ENCODE data around the gene VEPH1. TPM values are rescaled to one million over a fixed set of nuclear protein-coding genes. Genes with fewer than 3 reads are reported as not detected.

Gene VEPH1
- total and polyA plus RNA-seq, 9 of the 15 experiments (the other 6 are each of a cell fraction or from before 2014, with no cell fraction given): 4.5 to 15.6 (median 5.8) TPM

- no peak for FAIRE-seq
Measured at GRCh38 chr3:157518881-157519280, 15.7 kb upstream of the VEPH1 start.

GRCh38 chr3:157516928-157517327 is 13.7 kb upstream of the VEPH1 start:
- ATAC-seq (no peak), FAIRE-seq (no peak), DNase-seq (ENCODE audit: extremely low read depth in 1 of 4, low spot score in 3 of 4) (no peak)
- no peaks in the 10 kb centered on the region for H4K20me1 ChIP-seq (replicated peaks; ENCODE audit: control insufficient read depth, insufficient read depth, low read length)
- POLR2A ChIA-PET: no interaction called here
- H3K4me2 ChIP-seq (ENCODE audit: insufficient read depth, low read length): no peak overlapping the region
- in situ Hi-C loops (cut with MboI) (no loop called here), intact Hi-C loops (cut with micrococcal nuclease) (no loop called here)
- peak; percentile 57; the same call in 1 of the 2 replicates for TF ChIP-seq ZNF512 (tag; IDR thresholded peaks at IDR 0.05)
- no peak for TF ChIP-seq STAT5B (CRISPR knock-in tag; IDR thresholded peaks at IDR 0.05)
- H3K9ac ChIP-seq (ENCODE audit: insufficient read depth in 1 of 2, low read depth in 2 of 2, low read length in 2 of 2): no peak overlapping the region
- H3K4me1 ChIP-seq (replicated peaks in 1 of 2; ENCODE audit: control insufficient read depth in 2 of 2, insufficient read depth in 2 of 2, low read length in 2 of 2): peaks cover 0 to 3% of the 10 kb centered on the region in 2 experiments; a peak in 3 of 5 replicates
- no peaks in the 10 kb centered on the region for H3K9me3 ChIP-seq (replicated peaks; ENCODE audit: control insufficient read depth, insufficient read depth, low read depth, low read length)
- no peaks in the 10 kb centered on the region for H3K27me3 ChIP-seq (ENCODE audit: control insufficient read depth in 2 of 2, insufficient read depth in 2 of 2, low read length in 2 of 2)
- no peaks in the 10 kb centered on the region for H3K79me2 ChIP-seq (ENCODE audit: control insufficient read depth, insufficient read depth, low read length)
- no peak overlapping the region for H3K27ac ChIP-seq (ENCODE audit: extremely low read depth, low read depth, low read length)
- H2AFZ ChIP-seq (ENCODE audit: low read depth, low read length): no peak overlapping the region; the same call in 1 of the 2 replicates
- H3K9me1 ChIP-seq (ENCODE audit: control insufficient read depth, insufficient read depth, low read length): no peaks in the 10 kb centered on the region
- no peaks in the 10 kb centered on the region for H3K36me3 ChIP-seq (ENCODE audit: control insufficient read depth, insufficient read depth, low read length)
- CTCF ChIA-PET (ENCODE audit: low intra/inter-chr PET ratio): no interaction called here
- no peak overlapping the region for H3K4me3 ChIP-seq
- BruUV-seq (replicated peaks): no TSS peak

More at GRCh38 chr3:157518881-157519280, 15.7 kb upstream of the VEPH1 start:
- H3K79me2 ChIP-seq (ENCODE audit: control insufficient read depth, insufficient read depth, low read length): no peaks in the 10 kb centered on the region
- no peak overlapping the region for H3K4me3 ChIP-seq
- 88% methylated on average over 1 of the region's 1 CpG for WGBS (ENCODE audit: insufficient coverage, low coverage, missing lambda C conversion rate)
- CTCF ChIA-PET (ENCODE audit: low intra/inter-chr PET ratio): no interaction called here
- no peaks in the 10 kb centered on the region for H3K9me1 ChIP-seq (ENCODE audit: control insufficient read depth, insufficient read depth, low read length)
- TF ChIP-seq RBM25 (IDR thresholded peaks at IDR 0.05; ENCODE audit: low read depth, low read length, severe bottlenecking) (peak; percentile 14), ADNP (tag; IDR thresholded peaks at IDR 0.05) (no peak), POLR3A (IDR thresholded peaks at IDR 0.05; ENCODE audit: borderline replicate concordance, extremely low read depth, insufficient read depth, insufficient read length) (no peak), ZNF212 (CRISPR knock-in tag; IDR thresholded peaks at IDR 0.05) (no peak), ESRRA (IDR thresholded peaks at IDR 0.05; ENCODE audit: borderline replicate concordance, low read depth) (no peak)
- in situ Hi-C loops (cut with MboI) (no loop called here), intact Hi-C loops (cut with micrococcal nuclease) (no loop called here)
- H2AFZ ChIP-seq (ENCODE audit: low read depth, low read length): no peak overlapping the region
- POLR2A ChIA-PET: no interaction called here
- no peaks in the 10 kb centered on the region for H3K9me3 ChIP-seq (replicated peaks; ENCODE audit: control insufficient read depth, insufficient read depth, low read depth, low read length)
- no peaks in the 10 kb centered on the region; a peak in 1 of 5 replicates for H3K4me1 ChIP-seq (replicated peaks in 1 of 2; ENCODE audit: control insufficient read depth in 2 of 2, insufficient read depth in 2 of 2, low read length in 2 of 2)
- no peaks in the 10 kb centered on the region for H4K20me1 ChIP-seq (replicated peaks; ENCODE audit: control insufficient read depth, insufficient read depth, low read length)
- no peak overlapping the region for H3K9ac ChIP-seq (ENCODE audit: insufficient read depth in 1 of 2, low read depth in 2 of 2, low read length in 2 of 2)
- DNase-seq (ENCODE audit: extremely low read depth in 1 of 4, low spot score in 3 of 4): no peak
- H3K36me3 ChIP-seq (ENCODE audit: control insufficient read depth, insufficient read depth, low read length): no peaks in the 10 kb centered on the region
- no peak for ATAC-seq
- no peak overlapping the region for H3K27ac ChIP-seq (ENCODE audit: extremely low read depth, low read depth, low read length)
- BruUV-seq (replicated peaks): no TSS peak
- no peaks in the 10 kb centered on the region for H3K27me3 ChIP-seq (ENCODE audit: control insufficient read depth in 2 of 2, insufficient read depth in 2 of 2, low read length in 2 of 2)
- H3K4me2 ChIP-seq (ENCODE audit: insufficient read depth, low read length): no peak overlapping the region
